Measurements from ENCODE around the gene RNF152. TPM values are rescaled to one million over a fixed set of nuclear protein-coding genes. Genes with fewer than 3 reads are reported as not detected.

Gene RNF152
- total RNA-seq, 2 experiments from 2014 or later, result 0.03 TPM; not detected in 1

GRCh38 chr18:61910101-61910500, 17.3 kb upstream of the RNF152 start:
- Mint-ChIP-seq H3K27ac (no peak overlapping the region), H3K4me1 (no peaks in the 10 kb centered on the region), H3K36me3 (ENCODE audit: low read depth) (no peaks in the 10 kb centered on the region), H3K27me3 (peaks cover 18% of the 10 kb centered on the region), H3K9me3 (no peaks in the 10 kb centered on the region), H3K4me3 (no peak overlapping the region)
- POLR2A ChIA-PET, result no interaction called here
- DNase-seq, result no peak
- CTCF ChIA-PET, result interaction anchor here (1.4 kb wide), 1 partner anchor 8 kb away, joined by 4 read pairs; no protein-coding TSS in a partner anchor

GRCh38 chr18:61908661-61909060, 15.9 kb upstream of the RNF152 start:
- POLR2A ChIA-PET, result no interaction called here
- peaks cover 16% of the 10 kb centered on the region for H3K27me3 Mint-ChIP-seq
- DNase-seq, result no peak
- no peaks in the 10 kb centered on the region for H3K9me3 Mint-ChIP-seq
- no peak overlapping the region for H3K4me3 Mint-ChIP-seq
- no peak overlapping the region for H3K27ac Mint-ChIP-seq
- no peaks in the 10 kb centered on the region for H3K4me1 Mint-ChIP-seq
- CTCF ChIA-PET, result no interaction called here
- no peaks in the 10 kb centered on the region for H3K36me3 Mint-ChIP-seq (ENCODE audit: low read depth)

GRCh38 chr18:61901323-61901986, 8.6 kb upstream of the RNF152 start:
- ChIA-PET POLR2A (no interaction called here), CTCF (interaction anchor here (0.6 to 1.8 kb wide), 3 partner anchors 10 to 230 kb away, joined by 4 to 5 read pairs (median 4); no protein-coding TSS in a partner anchor)
- peak; percentile 29 for DNase-seq
- H3K27me3 Mint-ChIP-seq, result peaks cover 21% of the 10 kb centered on the region
- H3K4me3 Mint-ChIP-seq, result no peak overlapping the region
- H3K27ac Mint-ChIP-seq, result no peak overlapping the region
- H3K4me1 Mint-ChIP-seq, result no peaks in the 10 kb centered on the region
- no peaks in the 10 kb centered on the region for H3K9me3 Mint-ChIP-seq
- no peaks in the 10 kb centered on the region for H3K36me3 Mint-ChIP-seq (ENCODE audit: low read depth)

GRCh38 chr18:61900504-61901281, 7.9 kb upstream of the RNF152 start:
- no peak overlapping the region for H3K27ac Mint-ChIP-seq
- ChIA-PET CTCF (interaction anchor here (0.6 kb wide), 1 partner anchor 186 kb away, joined by 4 read pairs; no protein-coding TSS in a partner anchor), POLR2A (no interaction called here)

GRCh38 chr18:61898640-61899101, 5.9 kb upstream of the RNF152 start:
- H3K4me3 Mint-ChIP-seq, result no peak overlapping the region
- H3K27me3 Mint-ChIP-seq, result peaks cover 33% of the 10 kb centered on the region
- H3K36me3 Mint-ChIP-seq (ENCODE audit: low read depth), result no peaks in the 10 kb centered on the region
- POLR2A ChIA-PET, result no interaction called here
- DNase-seq, result no peak
- H3K27ac Mint-ChIP-seq, result no peak overlapping the region
- CTCF ChIA-PET, result no interaction called here
- no peaks in the 10 kb centered on the region for H3K9me3 Mint-ChIP-seq
- H3K4me1 Mint-ChIP-seq, result peaks cover 6% of the 10 kb centered on the region

More at GRCh38 chr18:61900504-61901281, 7.9 kb upstream of the RNF152 start:
- Mint-ChIP-seq H3K4me3 (no peak overlapping the region), H3K36me3 (ENCODE audit: low read depth) (no peaks in the 10 kb centered on the region), H3K4me1 (no peaks in the 10 kb centered on the region), H3K9me3 (no peaks in the 10 kb centered on the region), H3K27me3 (peaks cover 26% of the 10 kb centered on the region)
- no peak for DNase-seq

- H3K27me3 Mint-ChIP-seq, result peaks cover 45% of the 10 kb centered on the region
- peaks cover 12% of the 10 kb centered on the region for H3K4me1 Mint-ChIP-seq
- CTCF ChIA-PET, result no interaction called here
Observed at GRCh38 chr18:61896757-61897156, 4.0 kb upstream of the RNF152 start.

GRCh38 chr18:61896118-61896517, 3.3 kb upstream of the RNF152 start:
- H3K9me3 Mint-ChIP-seq, result no peaks in the 10 kb centered on the region
- DNase-seq, result no peak
- H3K4me3 Mint-ChIP-seq, result no peak overlapping the region
- H3K4me1 Mint-ChIP-seq, result peaks cover 12% of the 10 kb centered on the region
- no peak overlapping the region for H3K27ac Mint-ChIP-seq
- ChIA-PET CTCF (no interaction called here), POLR2A (no interaction called here)
- no peaks in the 10 kb centered on the region for H3K36me3 Mint-ChIP-seq (ENCODE audit: low read depth)
- H3K27me3 Mint-ChIP-seq, result peaks cover 48% of the 10 kb centered on the region

More at GRCh38 chr18:61896757-61897156, 4.0 kb upstream of the RNF152 start:
- Mint-ChIP-seq H3K4me3 (no peak overlapping the region), H3K9me3 (no peaks in the 10 kb centered on the region), H3K27ac (no peak overlapping the region), H3K36me3 (ENCODE audit: low read depth) (no peaks in the 10 kb centered on the region)
- POLR2A ChIA-PET, result no interaction called here
- no peak for DNase-seq

- H3K9me3 Mint-ChIP-seq, result no peaks in the 10 kb centered on the region
- H3K4me1 Mint-ChIP-seq, result peaks cover 12% of the 10 kb centered on the region
- peaks cover 55% of the 10 kb centered on the region for H3K27me3 Mint-ChIP-seq
Observed at GRCh38 chr18:61894751-61895524, 2.1 kb upstream of the RNF152 start.

GRCh38 chr18:61893971-61894750, 1.4 kb upstream of the RNF152 start:
- peaks cover 60% of the 10 kb centered on the region for H3K27me3 Mint-ChIP-seq
- H3K9me3 Mint-ChIP-seq, result no peaks in the 10 kb centered on the region
- H3K4me1 Mint-ChIP-seq, result peaks cover 12% of the 10 kb centered on the region
- peak overlapping the region; percentile 70 for H3K4me3 Mint-ChIP-seq
- H3K36me3 Mint-ChIP-seq (ENCODE audit: low read depth), result no peaks in the 10 kb centered on the region
- POLR2A ChIA-PET, result interaction anchor here (1.1 kb wide), 1 partner anchor 10 kb away, joined by 3 read pairs; no protein-coding TSS in a partner anchor
- no peak overlapping the region for H3K27ac Mint-ChIP-seq
- CTCF ChIA-PET, result interaction anchor here (1.0 kb wide), 1 partner anchor 11 kb away, joined by 4 read pairs; no protein-coding TSS in a partner anchor
- peak; percentile 67 for DNase-seq

More at GRCh38 chr18:61894751-61895524, 2.1 kb upstream of the RNF152 start:
- Mint-ChIP-seq H3K36me3 (ENCODE audit: low read depth) (no peaks in the 10 kb centered on the region), H3K4me3 (peak overlapping the region; percentile 61), H3K27ac (no peak overlapping the region)
- DNase-seq, result no peak
- ChIA-PET CTCF (interaction anchor here (1.0 kb wide), 1 partner anchor 10 kb away, joined by 4 read pairs; no protein-coding TSS in a partner anchor), POLR2A (no interaction called here)

GRCh38 chr18:61893309-61893970, 633 bp upstream of the RNF152 start:
- Mint-ChIP-seq H3K36me3 (ENCODE audit: low read depth) (no peaks in the 10 kb centered on the region), H3K4me3 (peak overlapping the region; percentile 70), H3K27me3 (peaks cover 57% of the 10 kb centered on the region), H3K4me1 (peaks cover 12% of the 10 kb centered on the region), H3K27ac (no peak overlapping the region), H3K9me3 (no peaks in the 10 kb centered on the region)
- POLR2A ChIA-PET, result interaction anchor here (1.1 kb wide), 1 partner anchor 9 kb away, joined by 3 read pairs; no protein-coding TSS in a partner anchor
- peak; percentile 25 for DNase-seq
- CTCF ChIA-PET, result interaction anchor here (1.0 kb wide), 1 partner anchor 11 kb away, joined by 4 read pairs; no protein-coding TSS in a partner anchor

GRCh38 chr18:61891894-61892293, 913 bp downstream of the RNF152 start:
- no peak overlapping the region for H3K4me3 Mint-ChIP-seq
- no peak overlapping the region for H3K27ac Mint-ChIP-seq
- DNase-seq, result no peak
- peaks cover 15% of the 10 kb centered on the region for H3K4me1 Mint-ChIP-seq
- ChIA-PET POLR2A (no interaction called here), CTCF (no interaction called here)
- no peaks in the 10 kb centered on the region for H3K9me3 Mint-ChIP-seq
- H3K27me3 Mint-ChIP-seq, result peaks cover 54% of the 10 kb centered on the region
- H3K36me3 Mint-ChIP-seq (ENCODE audit: low read depth), result no peaks in the 10 kb centered on the region

- no peak overlapping the region for H3K4me3 Mint-ChIP-seq
- no peak for DNase-seq
- CTCF ChIA-PET, result no interaction called here
- no peaks in the 10 kb centered on the region for H3K36me3 Mint-ChIP-seq (ENCODE audit: low read depth)
- H3K27ac Mint-ChIP-seq, result no peak overlapping the region
- POLR2A ChIA-PET, result no interaction called here
- peaks cover 15% of the 10 kb centered on the region for H3K4me1 Mint-ChIP-seq
- H3K27me3 Mint-ChIP-seq, result peaks cover 51% of the 10 kb centered on the region
- no peaks in the 10 kb centered on the region for H3K9me3 Mint-ChIP-seq
Observed at GRCh38 chr18:61891271-61891670, 1.5 kb downstream of the RNF152 start.
